Nephron (organoid): ENCODE data around the gene GRB7.
A peak's percentile ranks its signal among the peaks of the same experiment; 100 is the strongest.
"Not testable (repeated sequence)": the region's sequence is repeated elsewhere in the genome, so short reads cannot be mapped to it uniquely, and the experiment has no call there.

Source experiments
- H3K27ac Mint-ChIP-seq, 3 experiments: 2 replicates each; pipeline ENCODE4 v1.8.0; 2020; ENCODE audit warnings: mixed read lengths in 3 of 3, mild to moderate bottlenecking in 2 of 3, moderate library complexity in 1 of 3
- H3K27me3 Mint-ChIP-seq: 2 replicates; pipeline ENCODE4 v1.8.0; 2021; ENCODE audit warnings: low read depth, mild to moderate bottlenecking, moderate library complexity, mixed read lengths
- H3K36me3 Mint-ChIP-seq: 2 replicates; pipeline ENCODE4 v1.8.0; 2020; ENCODE audit warnings: low read depth, mixed read lengths
- H3K4me1 Mint-ChIP-seq: 2 replicates; pipeline ENCODE4 v1.8.0; 2020; ENCODE audit warnings: mixed read lengths
- H3K4me3 Mint-ChIP-seq, 3 experiments: 2 replicates each; pipeline ENCODE4 v1.8.0; 2020; ENCODE audit warnings: mild to moderate bottlenecking in 3 of 3, mixed read lengths in 3 of 3, moderate library complexity in 2 of 3
- H3K9me3 Mint-ChIP-seq: 2 replicates; pipeline ENCODE4 v1.8.0; 2020; ENCODE audit warnings: mixed read lengths
- CTCF ChIP-seq, 3 experiments: fragments of 200-600 bp; sonication (generic); IDR thresholded peaks; one replicate each; pipeline ENCODE4 v1.5.0; 2021; ENCODE audit warnings: antibody characterized with exemption in 3 of 3; ENCODE audit not compliant: unreplicated experiment in 3 of 3

Gene GRB7

GRCh38 chr17:39697961-39698360 lies 39.8 kb upstream of the GRB7 start:
- peaks cover 9% of the 10 kb centered on the region for H3K27me3 Mint-ChIP-seq
- TF ChIP-seq CTCF (IDR thresholded peaks at IDR 0.05; ENCODE audit: unreplicated experiment in 3 of 3), result no peak
- H3K4me3 Mint-ChIP-seq, result peak overlapping the region; percentile 25 to 74 (median 57)
- H3K36me3 Mint-ChIP-seq, result no peaks in the 10 kb centered on the region
- peaks cover 20% of the 10 kb centered on the region for H3K4me1 Mint-ChIP-seq
- H3K27ac Mint-ChIP-seq, result peak overlapping the region in 1 of 3 experiments; percentile 57
- H3K9me3 Mint-ChIP-seq, result no peaks in the 10 kb centered on the region

DNA sequence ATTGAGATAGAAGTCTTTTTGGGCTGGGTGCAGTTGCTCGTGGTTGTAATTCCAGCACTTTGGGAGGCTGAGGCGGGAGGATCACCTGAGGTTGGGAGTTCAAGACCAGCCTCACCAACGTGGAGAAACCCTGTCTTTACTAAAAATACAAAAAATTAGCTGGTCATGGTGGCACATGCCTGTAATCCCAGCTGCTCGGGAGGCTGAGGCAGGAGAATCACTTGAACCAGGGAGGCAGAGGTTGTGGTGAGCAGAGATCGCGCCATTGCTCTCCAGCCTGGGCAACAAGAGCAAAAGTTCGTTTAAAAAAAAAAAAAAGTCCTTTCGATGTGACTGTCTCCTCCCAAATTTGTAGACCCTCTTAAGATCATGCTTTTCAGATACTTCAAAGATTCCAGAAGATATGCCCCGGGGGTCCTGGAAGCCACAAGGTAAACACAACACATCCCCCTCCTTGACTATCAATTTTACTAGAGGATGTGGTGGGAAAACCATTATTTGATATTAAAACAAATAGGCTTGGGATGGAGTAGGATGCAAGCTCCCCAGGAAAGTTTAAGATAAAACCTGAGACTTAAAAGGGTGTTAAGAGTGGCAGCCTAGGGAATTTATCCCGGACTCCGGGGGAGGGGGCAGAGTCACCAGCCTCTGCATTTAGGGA lies 38.5 kb upstream of the GRB7 start:
- H3K36me3 Mint-ChIP-seq, H3K27me3 Mint-ChIP-seq, H3K9me3 Mint-ChIP-seq: not testable (repeated sequence)
- H3K4me3 Mint-ChIP-seq, result peak overlapping the region; percentile 90 to 98 (median 97)
- peak overlapping the region; percentile 95 to 98 (median 97) for H3K27ac Mint-ChIP-seq
- H3K4me1 Mint-ChIP-seq, result peaks cover 31% of the 10 kb centered on the region

DNA sequence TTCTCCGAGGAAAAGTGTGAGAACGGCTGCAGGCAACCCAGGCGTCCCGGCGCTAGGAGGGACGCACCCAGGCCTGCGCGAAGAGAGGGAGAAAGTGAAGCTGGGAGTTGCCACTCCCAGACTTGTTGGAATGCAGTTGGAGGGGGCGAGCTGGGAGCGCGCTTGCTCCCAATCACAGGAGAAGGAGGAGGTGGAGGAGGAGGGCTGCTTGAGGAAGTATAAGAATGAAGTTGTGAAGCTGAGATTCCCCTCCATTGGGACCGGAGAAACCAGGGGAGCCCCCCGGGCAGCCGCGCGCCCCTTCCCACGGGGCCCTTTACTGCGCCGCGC lies 38.0 kb upstream of the GRB7 start, which contains the start of gene ERBB2:
TSS of gene ERBB2 (plus strand) at position 247 of the 330 bp plus-strand sequence. CDS start 175 bp downstream, outside the sequence.
- Mint-ChIP-seq H3K27ac (peak within 1 kb of the TSS; percentile 95 to 98 (median 97)), H3K4me3 (peak within 1 kb of the TSS; percentile 90 to 98 (median 97)), H3K4me1 (peaks cover 36% of the 10 kb centered on the region), H3K9me3 (no peaks in the 10 kb centered on the region), H3K27me3 (peaks cover 5% of the 10 kb centered on the region), H3K36me3 (peaks cover 4% of the 10 kb centered on the region)
- no peak for TF ChIP-seq CTCF (IDR thresholded peaks at IDR 0.05; ENCODE audit: unreplicated experiment in 3 of 3)

DNA sequence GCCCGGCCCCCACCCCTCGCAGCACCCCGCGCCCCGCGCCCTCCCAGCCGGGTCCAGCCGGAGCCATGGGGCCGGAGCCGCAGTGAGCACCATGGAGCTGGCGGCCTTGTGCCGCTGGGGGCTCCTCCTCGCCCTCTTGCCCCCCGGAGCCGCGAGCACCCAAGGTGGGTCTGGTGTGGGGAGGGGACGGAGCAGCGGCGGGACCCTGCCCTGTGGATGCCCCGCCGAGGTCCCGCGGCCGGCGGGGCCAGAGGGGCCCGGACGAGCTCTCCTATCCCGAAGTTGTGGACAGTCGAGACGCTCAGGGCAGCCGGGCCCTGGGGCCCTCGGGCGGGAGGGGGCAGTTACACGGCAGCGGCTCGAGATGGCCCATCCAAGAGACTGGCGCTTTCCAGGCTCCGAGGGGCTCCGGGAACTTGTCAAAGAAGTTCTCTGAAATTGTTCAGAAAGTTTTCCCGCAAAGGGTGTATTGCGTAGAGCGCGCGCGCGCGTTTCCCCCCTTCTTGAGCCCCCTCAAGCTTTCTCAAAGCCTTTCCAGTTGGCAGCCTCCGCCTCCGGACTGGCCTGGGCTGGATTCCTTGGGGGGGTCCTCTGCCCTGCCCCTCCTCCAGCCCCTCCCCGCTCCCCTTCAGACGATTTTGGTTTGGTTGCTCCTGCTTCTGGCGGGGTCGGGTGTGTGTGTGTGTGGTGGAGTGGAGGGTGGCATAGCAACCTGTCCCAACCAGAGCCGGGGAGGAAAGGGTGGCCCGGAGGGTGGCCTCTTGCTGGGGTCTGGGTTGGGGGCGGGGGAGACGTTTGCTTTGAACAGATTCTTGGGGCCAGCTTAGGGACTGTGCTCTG lies 37.4 kb upstream of the GRB7 start:
- peaks cover 5% of the 10 kb centered on the region for H3K27me3 Mint-ChIP-seq
- TF ChIP-seq CTCF (IDR thresholded peaks at IDR 0.05; ENCODE audit: unreplicated experiment in 3 of 3), result no peak
- H3K27ac Mint-ChIP-seq, result peak overlapping the region; percentile 95 to 98 (median 97)
- H3K4me3 Mint-ChIP-seq, result peak overlapping the region; percentile 90 to 98 (median 97)
- H3K4me1 Mint-ChIP-seq, result peaks cover 42% of the 10 kb centered on the region
- no peaks in the 10 kb centered on the region for H3K9me3 Mint-ChIP-seq
- peaks cover 4% of the 10 kb centered on the region for H3K36me3 Mint-ChIP-seq

DNA sequence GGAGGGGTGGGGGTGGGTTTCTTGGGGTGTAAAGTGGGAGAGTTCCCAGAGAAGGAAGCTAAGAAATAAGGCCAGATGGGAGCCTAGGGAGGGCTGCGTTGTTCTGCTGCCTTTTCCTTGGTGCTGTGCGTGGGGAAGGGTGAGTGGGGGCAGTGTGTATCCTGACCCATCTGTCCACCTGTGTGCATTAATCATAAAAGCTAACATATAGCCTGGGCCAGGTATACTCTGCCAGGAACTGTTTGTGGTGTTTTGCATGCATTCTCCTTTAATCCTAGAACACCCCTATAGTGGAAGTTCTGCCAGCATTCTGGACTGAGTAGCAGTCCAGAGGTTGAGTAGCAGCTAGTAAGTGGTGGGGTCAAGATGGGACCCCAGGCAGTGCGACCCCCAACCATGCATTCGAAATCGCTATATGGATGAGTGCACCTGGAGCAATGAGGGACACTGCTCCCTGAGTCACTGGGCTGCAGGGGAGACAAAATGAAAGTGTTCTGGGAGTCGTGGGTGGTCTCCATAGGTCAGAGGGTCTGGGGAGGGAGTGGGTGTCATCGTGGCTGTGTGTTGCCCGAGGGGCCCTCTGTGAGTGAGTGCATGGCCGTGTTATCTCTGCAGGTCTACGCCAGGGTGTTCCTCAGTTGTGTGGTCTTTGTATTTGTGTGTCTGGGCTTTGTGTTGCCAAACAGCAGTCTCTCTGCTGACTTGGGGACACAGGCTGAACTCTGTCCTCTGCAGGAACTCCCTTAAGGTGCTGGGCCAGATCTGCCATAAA lies 36.5 kb upstream of the GRB7 start:
- Mint-ChIP-seq H3K27me3 (no peaks in the 10 kb centered on the region), H3K27ac (peak overlapping the region; percentile 83 to 96 (median 94)), H3K36me3 (peaks cover 4% of the 10 kb centered on the region), H3K4me3 (peak overlapping the region; percentile 90 to 98 (median 97)), H3K9me3 (no peaks in the 10 kb centered on the region), H3K4me1 (peaks cover 48% of the 10 kb centered on the region)
- TF ChIP-seq CTCF (IDR thresholded peaks at IDR 0.05; ENCODE audit: unreplicated experiment in 3 of 3), result no peak
